ENCODE measurements around the gene SLC25A1. TPM values are rescaled to one million over a fixed set of nuclear protein-coding genes. Genes with fewer than 3 reads are reported as not detected.

Gene SLC25A1
- total RNA-seq, 1 donor from 2014 or later: 99.8 TPM

GRCh38 chr22:19195796-19196731, 17.5 kb upstream of the SLC25A1 start:
- Mint-ChIP-seq H3K27me3 (no peaks in the 10 kb centered on the region), H3K4me1 (ENCODE audit: low read depth) (no peaks in the 10 kb centered on the region), H3K27ac (no peak overlapping the region), H3K36me3 (ENCODE audit: insufficient read depth) (no peaks in the 10 kb centered on the region), H3K4me3 (ENCODE audit: low read depth) (no peak overlapping the region), H3K9me3 (ENCODE audit: low read depth) (no peaks in the 10 kb centered on the region)
- no peak for TF ChIP-seq CTCF (IDR thresholded peaks at IDR 0.05; ENCODE audit: unreplicated experiment)
- DNase-seq (ENCODE audit: low spot score, unreplicated experiment): no peak

- Mint-ChIP-seq H3K36me3 (ENCODE audit: insufficient read depth) (no peaks in the 10 kb centered on the region), H3K27ac (no peak overlapping the region), H3K4me3 (ENCODE audit: low read depth) (no peak overlapping the region), H3K4me1 (ENCODE audit: low read depth) (no peaks in the 10 kb centered on the region), H3K27me3 (no peaks in the 10 kb centered on the region), H3K9me3 (ENCODE audit: low read depth) (no peaks in the 10 kb centered on the region)
- no peak for DNase-seq (ENCODE audit: low spot score, unreplicated experiment)
- TF ChIP-seq CTCF (IDR thresholded peaks at IDR 0.05; ENCODE audit: unreplicated experiment): no peak
Measured at GRCh38 chr22:19194766-19195536, 16.4 kb upstream of the SLC25A1 start.

GRCh38 chr22:19193879-19194278, 15.3 kb upstream of the SLC25A1 start:
- Mint-ChIP-seq H3K4me1 (ENCODE audit: low read depth) (no peaks in the 10 kb centered on the region), H3K36me3 (ENCODE audit: insufficient read depth) (no peaks in the 10 kb centered on the region), H3K27ac (no peak overlapping the region), H3K9me3 (ENCODE audit: low read depth) (no peaks in the 10 kb centered on the region), H3K27me3 (no peaks in the 10 kb centered on the region), H3K4me3 (ENCODE audit: low read depth) (no peak overlapping the region)
- no peak for TF ChIP-seq CTCF (IDR thresholded peaks at IDR 0.05; ENCODE audit: unreplicated experiment)
- no peak for DNase-seq (ENCODE audit: low spot score, unreplicated experiment)

GRCh38 chr22:19187716-19188563, 9.4 kb upstream of the SLC25A1 start:
- Mint-ChIP-seq H3K9me3 (ENCODE audit: low read depth) (no peaks in the 10 kb centered on the region), H3K27me3 (no peaks in the 10 kb centered on the region), H3K36me3 (ENCODE audit: insufficient read depth) (no peaks in the 10 kb centered on the region), H3K4me3 (ENCODE audit: low read depth) (no peak overlapping the region), H3K4me1 (ENCODE audit: low read depth) (no peaks in the 10 kb centered on the region), H3K27ac (no peak overlapping the region)
- no peak for DNase-seq (ENCODE audit: low spot score, unreplicated experiment)
- TF ChIP-seq CTCF (IDR thresholded peaks at IDR 0.05; ENCODE audit: unreplicated experiment): no peak
